SH-SY5Y (cell line): ENCODE results near the gene CCR6.

ENCODE experiments used
- GATA2 ChIP-seq: IDR thresholded peaks from 2 replicates; pipeline ENCODE4 v1.6.1; 2011; ENCODE audit warnings: mild to moderate bottlenecking, low read depth, low read length
- GATA3 ChIP-seq: IDR thresholded peaks from 2 replicates; pipeline ENCODE4 v1.6.1; 2011; ENCODE audit warnings: low read depth, mild to moderate bottlenecking, low read length, moderate library complexity

CCR6 gene

GRCh38 chr6:167153521-167153959 is 30.6 kb downstream of the CCR6 start:
- no peak for TF ChIP-seq GATA3
- TF ChIP-seq GATA2, result no peak

- TF ChIP-seq GATA2 (no peak), GATA3 (no peak)
Measured at GRCh38 chr6:167154291-167154690, 31.4 kb downstream of the CCR6 start.

- TF ChIP-seq GATA3 (no peak), GATA2 (no peak)
Measured at GRCh38 chr6:167154895-167155294, 32.0 kb downstream of the CCR6 start.

GRCh38 chr6:167157414-167157813 is 34.5 kb downstream of the CCR6 start:
- TF ChIP-seq GATA3 (no peak), GATA2 (no peak)

- TF ChIP-seq GATA3 (no peak), GATA2 (no peak)
Measured at GRCh38 chr6:167157863-167158262, 35.0 kb downstream of the CCR6 start, which contains the start of gene GPR31. Gene GPR31, minus strand, starts transcription at chr6:167157980. Its CDS starts 149 bp downstream, at chr6:167157831.

- no peak for TF ChIP-seq GATA3
- no peak for TF ChIP-seq GATA2
Measured at GRCh38 chr6:167161851-167162467, 39.1 kb downstream of the CCR6 start.

GRCh38 chr6:167162591-167162990 is 39.7 kb downstream of the CCR6 start:
- TF ChIP-seq GATA2 (no peak), GATA3 (no peak)

- TF ChIP-seq GATA3, result no peak
- TF ChIP-seq GATA2, result no peak
Measured at GRCh38 chr6:167163476-167164011, 40.6 kb downstream of the CCR6 start.

GRCh38 chr6:167164261-167164660 is 41.4 kb downstream of the CCR6 start:
- TF ChIP-seq GATA2 (no peak), GATA3 (no peak)

GRCh38 chr6:167165858-167166471 is 43.1 kb downstream of the CCR6 start:
- TF ChIP-seq GATA2 (no peak), GATA3 (no peak)
